Skeletal muscle satellite cell (primary cell): ENCODE measurements around the gene ZC2HC1B. TPM values are rescaled to one million over a fixed set of nuclear protein-coding genes. Genes with fewer than 3 reads are reported as not detected.

ENCODE experiments used
- H3K27me3 ChIP-seq: 2 replicates; pipeline ENCODE4 v1.7.0; 2013; ENCODE audit warnings: low read length; ENCODE audit not compliant: control insufficient read depth, insufficient read depth
- H3K36me3 ChIP-seq: 2 replicates; pipeline ENCODE4 v1.7.0; 2013; ENCODE audit warnings: mild to moderate bottlenecking, control low read depth, low read length; ENCODE audit not compliant: insufficient read depth
- H3K4me1 ChIP-seq: 2 replicates; pipeline ENCODE4 v1.7.0; 2013; ENCODE audit warnings: low read length; ENCODE audit not compliant: control insufficient read depth, insufficient read depth
- H3K4me2 ChIP-seq: 2 replicates; pipeline ENCODE4 v1.7.0; 2013; ENCODE audit warnings: mild to moderate bottlenecking, low read length
- H3K4me3 ChIP-seq: 2 replicates; pipeline ENCODE4 v1.7.0; 2013; ENCODE audit warnings: low read length
- H3K9ac ChIP-seq: 2 replicates; pipeline ENCODE4 v1.7.0; 2013; ENCODE audit warnings: mild to moderate bottlenecking, low read depth, low read length, moderate library complexity
- H3K9me3 ChIP-seq: replicated peaks from 2 replicates; pipeline ENCODE4 v1.7.0; 2013; ENCODE audit warnings: mild to moderate bottlenecking, control low read depth, low read length
- total RNA-seq: library from RNA; depleted of rRNA; stranded (reverse); fragments of >200 nt; gene quantifications from 2 replicates; pipeline ENCODE4 v1.2.3, GENCODE V29; 2012; rRNA removed

The ZC2HC1B gene
- not detected in 2 replicates for total RNA-seq

GRCh38 chr6:143864234-143864633, at the start of gene ZC2HC1B:
ZC2HC1B (plus strand) TSS chr6:143864474; CDS start chr6:143864540, 66 bp downstream.
- no peak within 1 kb of the TSS for H3K9ac ChIP-seq
- no peaks in the 10 kb centered on the region for H3K4me1 ChIP-seq
- H3K9me3 ChIP-seq: no peaks in the 10 kb centered on the region
- peaks cover 48% of the 10 kb centered on the region for H3K36me3 ChIP-seq
- no peaks in the 10 kb centered on the region for H3K27me3 ChIP-seq
- no peak within 1 kb of the TSS for H3K4me2 ChIP-seq
- no peak within 1 kb of the TSS for H3K4me3 ChIP-seq

- no peak overlapping the region for H3K4me2 ChIP-seq
- no peaks in the 10 kb centered on the region for H3K36me3 ChIP-seq
- no peak overlapping the region for H3K9ac ChIP-seq
- H3K9me3 ChIP-seq: no peaks in the 10 kb centered on the region
- no peaks in the 10 kb centered on the region for H3K27me3 ChIP-seq
- peaks cover 5% of the 10 kb centered on the region for H3K4me1 ChIP-seq
- H3K4me3 ChIP-seq: no peak overlapping the region
Observed at GRCh38 chr6:143817621-143818020, 46.7 kb upstream of the ZC2HC1B start.

GRCh38 chr6:143821359-143821758, 42.9 kb upstream of the ZC2HC1B start:
- peaks cover 12% of the 10 kb centered on the region for H3K4me1 ChIP-seq
- no peaks in the 10 kb centered on the region for H3K36me3 ChIP-seq
- H3K9me3 ChIP-seq: no peaks in the 10 kb centered on the region
- no peaks in the 10 kb centered on the region for H3K27me3 ChIP-seq
- no peak overlapping the region for H3K4me2 ChIP-seq
- no peak overlapping the region for H3K9ac ChIP-seq
- H3K4me3 ChIP-seq: no peak overlapping the region

GRCh38 chr6:143822584-143823024, 41.7 kb upstream of the ZC2HC1B start:
- Histone ChIP-seq H3K27me3 (no peaks in the 10 kb centered on the region), H3K9ac (no peak overlapping the region), H3K4me2 (peak overlapping the region; percentile 3), H3K9me3 (no peaks in the 10 kb centered on the region), H3K4me1 (peaks cover 12% of the 10 kb centered on the region), H3K4me3 (no peak overlapping the region), H3K36me3 (no peaks in the 10 kb centered on the region)

GRCh38 chr6:143823548-143823947, 40.7 kb upstream of the ZC2HC1B start:
- Histone ChIP-seq H3K4me3 (no peak overlapping the region), H3K9me3 (no peaks in the 10 kb centered on the region), H3K27me3 (no peaks in the 10 kb centered on the region), H3K9ac (no peak overlapping the region), H3K4me2 (no peak overlapping the region), H3K4me1 (peaks cover 12% of the 10 kb centered on the region), H3K36me3 (no peaks in the 10 kb centered on the region)

- no peaks in the 10 kb centered on the region for H3K27me3 ChIP-seq
- no peaks in the 10 kb centered on the region for H3K4me1 ChIP-seq
- H3K9me3 ChIP-seq: no peaks in the 10 kb centered on the region
- H3K36me3 ChIP-seq: no peaks in the 10 kb centered on the region
- H3K4me3 ChIP-seq: no peak overlapping the region
- no peak overlapping the region for H3K4me2 ChIP-seq
- no peak overlapping the region for H3K9ac ChIP-seq
Observed at GRCh38 chr6:143828572-143828971, 35.7 kb upstream of the ZC2HC1B start.

- Histone ChIP-seq H3K4me2 (no peak overlapping the region), H3K36me3 (no peaks in the 10 kb centered on the region), H3K9me3 (no peaks in the 10 kb centered on the region), H3K9ac (no peak overlapping the region), H3K4me1 (no peaks in the 10 kb centered on the region), H3K27me3 (no peaks in the 10 kb centered on the region), H3K4me3 (no peak overlapping the region)
Observed at GRCh38 chr6:143836150-143836549, 28.1 kb upstream of the ZC2HC1B start.

GRCh38 chr6:143838395-143838794, 25.9 kb upstream of the ZC2HC1B start:
- H3K27me3 ChIP-seq: no peaks in the 10 kb centered on the region
- no peak overlapping the region for H3K4me3 ChIP-seq
- no peaks in the 10 kb centered on the region for H3K36me3 ChIP-seq
- H3K4me1 ChIP-seq: peaks cover 4% of the 10 kb centered on the region
- no peaks in the 10 kb centered on the region for H3K9me3 ChIP-seq
- no peak overlapping the region for H3K4me2 ChIP-seq
- no peak overlapping the region for H3K9ac ChIP-seq

- Histone ChIP-seq H3K4me2 (no peak overlapping the region), H3K4me3 (no peak overlapping the region), H3K9ac (no peak overlapping the region), H3K27me3 (no peaks in the 10 kb centered on the region), H3K9me3 (no peaks in the 10 kb centered on the region), H3K36me3 (no peaks in the 10 kb centered on the region), H3K4me1 (peaks cover 6% of the 10 kb centered on the region)
Observed at GRCh38 chr6:143839196-143839595, 25.1 kb upstream of the ZC2HC1B start.

- Histone ChIP-seq H3K9ac (no peak overlapping the region), H3K9me3 (no peaks in the 10 kb centered on the region), H3K4me3 (no peak overlapping the region), H3K4me2 (no peak overlapping the region), H3K27me3 (no peaks in the 10 kb centered on the region), H3K4me1 (peaks cover 13% of the 10 kb centered on the region), H3K36me3 (peaks cover 10% of the 10 kb centered on the region)
Observed at GRCh38 chr6:143840595-143841265, 23.5 kb upstream of the ZC2HC1B start.

GRCh38 chr6:143842461-143842901, 21.8 kb upstream of the ZC2HC1B start:
- Histone ChIP-seq H3K4me3 (peak overlapping the region; percentile 97), H3K4me2 (peak overlapping the region; percentile 100), H3K36me3 (peaks cover 27% of the 10 kb centered on the region), H3K27me3 (no peaks in the 10 kb centered on the region), H3K9ac (peak overlapping the region; percentile 100), H3K4me1 (peaks cover 13% of the 10 kb centered on the region), H3K9me3 (no peaks in the 10 kb centered on the region)
